HEK293 (cell line): ENCODE measurements around the gene TXNDC2.
A peak's percentile ranks its signal among the peaks of the same experiment; 100 is the strongest.

Experiments used
- CTCF ChIA-PET: fragments of 350-600 bp; formaldehyde crosslinking; extraction: SDS; loops from one replicate; lab custom pipeline; 2021; ENCODE audit warnings: antibody characterized with exemption; lab: Yijun Ruan, JAX
- POLR2A ChIA-PET: fragments of 300-600 bp; formaldehyde crosslinking; extraction: SDS; loops from one replicate; lab custom pipeline; 2020; ENCODE audit warnings: antibody characterized with exemption, inconsistent platforms; lab: Yijun Ruan, JAX
- H3K27ac ChIP-seq: fragments of 200-500 bp; sonication (Bioruptor generic); 2 replicates; pipeline ENCODE4 v1.5.1; 2014; ENCODE audit warnings: low read depth, low read length, control low read depth, inconsistent platforms; ENCODE audit errors: extremely low read depth
- H3K36me3 ChIP-seq, 2 experiments: fragments of 200-500 bp in 1 of 2; sonication (Bioruptor generic) in 1 of 2; 1 replicate in 1 of 2; 2 replicates in 1 of 2; pipeline ENCODE4 v1.5.1; 2014 to 2017; ENCODE audit warnings: inconsistent platforms in 2 of 2, low read length in 2 of 2; ENCODE audit not compliant: control insufficient read depth in 2 of 2, insufficient read depth in 1 of 2
- H3K4me1 ChIP-seq: fragments of 200-500 bp; sonication (Bioruptor generic); 2 replicates; pipeline ENCODE4 v1.5.1; 2014; ENCODE audit warnings: mild to moderate bottlenecking, low read length, inconsistent platforms; ENCODE audit not compliant: control insufficient read depth, insufficient read depth
- H3K4me3 ChIP-seq: 2 replicates; pipeline ENCODE4 v1.5.1; 2011; ENCODE audit warnings: low read depth, mild to moderate bottlenecking, control low read depth, low read length, moderate library complexity
- H3K9me3 ChIP-seq: fragments of 200-500 bp; sonication (Bioruptor generic); 2 replicates; pipeline ENCODE4 v1.5.1; 2014; ENCODE audit warnings: low read depth, low read length, inconsistent platforms; ENCODE audit not compliant: control insufficient read depth, insufficient read depth
- BCL11A ChIP-seq: fragments of 450-650 bp; formaldehyde crosslinking; IDR thresholded peaks from 2 replicates; pipeline ENCODE4 v1.5.1; 2016; ENCODE audit warnings: low read depth, missing biosample characterization, missing genetic modification characterization
- PRDM1 ChIP-seq: fragments of 450-650 bp; formaldehyde crosslinking; IDR thresholded peaks from 2 replicates; pipeline ENCODE4; 2016; ENCODE audit warnings: missing biosample characterization, missing genetic modification characterization
- PRDM10 ChIP-seq: fragments of 450-650 bp; formaldehyde crosslinking; IDR thresholded peaks from 2 replicates; pipeline ENCODE4 v1.5.1; 2016; ENCODE audit warnings: missing biosample characterization, missing genetic modification characterization
- PRDM6 ChIP-seq: fragments of 450-650 bp; formaldehyde crosslinking; IDR thresholded peaks from 2 replicates; pipeline ENCODE4 v1.5.1; 2017; ENCODE audit warnings: missing biosample characterization, missing genetic modification characterization
- SP3 ChIP-seq: fragments of 450-650 bp; formaldehyde crosslinking; IDR thresholded peaks from 2 replicates; pipeline ENCODE4 v1.5.1; 2016; ENCODE audit warnings: missing biosample characterization, missing genetic modification characterization
- ZFP3 ChIP-seq: fragments of 450-650 bp; formaldehyde crosslinking; IDR thresholded peaks from 2 replicates; pipeline ENCODE4 v1.5.1; 2016; ENCODE audit warnings: low read depth, missing biosample characterization, missing genetic modification characterization
- ZFP41 ChIP-seq: fragments of 450-650 bp; formaldehyde crosslinking; IDR thresholded peaks from 2 replicates; pipeline ENCODE4 v1.5.1; 2016; ENCODE audit warnings: missing biosample characterization, missing genetic modification characterization, borderline replicate concordance
- ZNF114 ChIP-seq: fragments of 450-650 bp; formaldehyde crosslinking; IDR thresholded peaks from 2 replicates; pipeline ENCODE4 v1.5.0; 2017; ENCODE audit warnings: missing biosample characterization, missing genetic modification characterization
- ZNF155 ChIP-seq: fragments of 450-650 bp; formaldehyde crosslinking; IDR thresholded peaks from 2 replicates; pipeline ENCODE4 v1.5.1; 2016; ENCODE audit warnings: missing biosample characterization, missing genetic modification characterization
- ZNF23 ChIP-seq: fragments of 450-650 bp; formaldehyde crosslinking; IDR thresholded peaks from 2 replicates; pipeline ENCODE4 v1.5.1; 2016; ENCODE audit warnings: missing biosample characterization, missing genetic modification characterization, borderline replicate concordance
- ZNF423 ChIP-seq: fragments of 450-650 bp; formaldehyde crosslinking; IDR thresholded peaks from 2 replicates; pipeline ENCODE4 v1.5.1; 2016; ENCODE audit warnings: missing biosample characterization, missing genetic modification characterization
- ZNF521 ChIP-seq: fragments of 450-650 bp; formaldehyde crosslinking; IDR thresholded peaks from 2 replicates; pipeline ENCODE4 v1.5.1; 2017; ENCODE audit warnings: missing biosample characterization, mild to moderate bottlenecking, missing genetic modification characterization
- ZNF544 ChIP-seq: fragments of 450-650 bp; formaldehyde crosslinking; IDR thresholded peaks from 2 replicates; pipeline ENCODE4 v1.5.0; 2017; ENCODE audit warnings: missing biosample characterization, missing genetic modification characterization
- ZNF555 ChIP-seq: fragments of 450-650 bp; formaldehyde crosslinking; conservative IDR thresholded peaks from 2 replicates; pipeline ENCODE4 v1.5.1; 2017; ENCODE audit warnings: missing biosample characterization, mild to moderate bottlenecking, missing genetic modification characterization, inconsistent platforms
- ZNF626 ChIP-seq: fragments of 450-650 bp; sonication (Bioruptor Pico); formaldehyde crosslinking; IDR thresholded peaks from 2 replicates; pipeline ENCODE4 v1.5.1; 2018; ENCODE audit warnings: missing biosample characterization, missing genetic modification characterization, inconsistent platforms
- ZNF677 ChIP-seq: fragments of 450-650 bp; IDR thresholded peaks from 2 replicates; pipeline ENCODE4 v1.5.0; 2018; ENCODE audit warnings: missing biosample characterization, mild to moderate bottlenecking, missing genetic modification characterization, moderate library complexity
- ZNF747 ChIP-seq: fragments of 450-650 bp; formaldehyde crosslinking; IDR thresholded peaks from 2 replicates; pipeline ENCODE4 v1.5.1; 2016; ENCODE audit warnings: missing biosample characterization, missing genetic modification characterization
- ZNF792 ChIP-seq: fragments of 450-650 bp; formaldehyde crosslinking; IDR thresholded peaks from 2 replicates; pipeline ENCODE4 v1.5.1; 2016; ENCODE audit warnings: missing biosample characterization, missing genetic modification characterization

The TXNDC2 gene

GRCh38 chr18:9916077-9916639 lies 30.4 kb downstream of the TXNDC2 start:
- TF ChIP-seq ZFP3 (tag by site-specific recombination) (no peak), ZNF677 (tag by site-specific recombination) (no peak), ZNF23 (no peak), ZNF155 (no peak), PRDM6 (tag by site-specific recombination) (peak; percentile 8), PRDM10 (tag by site-specific recombination) (no peak), ZFP41 (tag by site-specific recombination) (no peak), ZNF521 (tag by site-specific recombination) (no peak), SP3 (tag by site-specific recombination) (no peak), ZNF792 (tag by site-specific recombination) (no peak), ZNF626 (no peak), BCL11A (tag by site-specific recombination) (no peak), ZNF555 (no peak), ZNF114 (tag by site-specific recombination) (no peak), ZNF544 (tag by site-specific recombination) (no peak), PRDM1 (tag by site-specific recombination) (peak; percentile 76), ZNF423 (tag by site-specific recombination) (no peak), ZNF747 (tag by site-specific recombination) (no peak)
- H3K36me3 ChIP-seq, result no peaks in the 10 kb centered on the region
- CTCF ChIA-PET, result no interaction called here
- no peaks in the 10 kb centered on the region for H3K9me3 ChIP-seq
- H3K27ac ChIP-seq, result no peak overlapping the region
- peak overlapping the region; percentile 86 for H3K4me3 ChIP-seq
- POLR2A ChIA-PET, result no interaction called here
- peaks cover 23% of the 10 kb centered on the region for H3K4me1 ChIP-seq

GRCh38 chr18:9916808-9917207 lies 31.0 kb downstream of the TXNDC2 start:
- H3K4me3 ChIP-seq, result no peak overlapping the region
- POLR2A ChIA-PET, result no interaction called here
- CTCF ChIA-PET, result no interaction called here
- peak; percentile 52; the same call in 1 of the 2 replicates for TF ChIP-seq PRDM6 (tag by site-specific recombination)
- TF ChIP-seq ZNF792 (tag by site-specific recombination), result no peak
- H3K27ac ChIP-seq, result no peak overlapping the region
- H3K36me3 ChIP-seq, result no peaks in the 10 kb centered on the region
- H3K9me3 ChIP-seq, result no peaks in the 10 kb centered on the region
- H3K4me1 ChIP-seq, result peaks cover 23% of the 10 kb centered on the region
